Renal cortical epithelial cell (primary cell): ENCODE data around the gene ASAP3. TPM values are rescaled to one million over a fixed set of nuclear protein-coding genes. Genes with fewer than 3 reads are reported as not detected.

Experiments used
- DNase-seq: peaks from one replicate; pipeline ENCODE4 v3.0.0-alpha.2; 2011; ENCODE audit warnings: low read depth
- total RNA-seq: library from RNA; depleted of rRNA; stranded (reverse); fragments of >200 nt; gene quantifications from 2 replicates; pipeline ENCODE4 v1.2.3, GENCODE V29; 2014

ASAP3 gene
- total RNA-seq, 1 donor from 2014 or later: 41.3 TPM

GRCh38 chr1:23449306-23449705, 34.7 kb downstream of the ASAP3 start:
- no peak for DNase-seq

GRCh38 chr1:23448846-23449245, 35.1 kb downstream of the ASAP3 start:
- no peak for DNase-seq

- DNase-seq: no peak
Measured at GRCh38 chr1:23446661-23447310, 37.2 kb downstream of the ASAP3 start.

GRCh38 chr1:23444596-23445390, 39.2 kb downstream of the ASAP3 start:
- no peak for DNase-seq

- peak; percentile 83 for DNase-seq
Measured at GRCh38 chr1:23444104-23444533, 39.9 kb downstream of the ASAP3 start.

GRCh38 chr1:23442751-23443150, 41.2 kb downstream of the ASAP3 start:
- DNase-seq: no peak

GRCh38 chr1:23441446-23442148, 42.4 kb downstream of the ASAP3 start:
- DNase-seq: no peak

- DNase-seq: no peak
Measured at GRCh38 chr1:23438545-23438944, 45.4 kb downstream of the ASAP3 start.

- DNase-seq: no peak
Measured at GRCh38 chr1:23437355-23437664, 46.7 kb downstream of the ASAP3 start.

- no peak for DNase-seq
Measured at GRCh38 chr1:23436520-23437354, 47.2 kb downstream of the ASAP3 start.

GRCh38 chr1:23434260-23434775, 49.7 kb downstream of the ASAP3 start:
- no peak for DNase-seq

- DNase-seq: no peak
Measured at GRCh38 chr1:23433122-23433521, 50.9 kb downstream of the ASAP3 start.

- no peak for DNase-seq
Measured at GRCh38 chr1:23431431-23431830, 52.5 kb downstream of the ASAP3 start.

GRCh38 chr1:23430803-23431202, 53.2 kb downstream of the ASAP3 start:
- no peak for DNase-seq

- DNase-seq: no peak
Measured at GRCh38 chr1:23428136-23428905, 55.7 kb downstream of the ASAP3 start.

GRCh38 chr1:23427550-23427949, 56.4 kb downstream of the ASAP3 start:
- DNase-seq: no peak

- DNase-seq: no peak
Measured at GRCh38 chr1:23426828-23427227, 57.2 kb downstream of the ASAP3 start.

GRCh38 chr1:23425193-23425494, 58.8 kb downstream of the ASAP3 start:
- no peak for DNase-seq

GRCh38 chr1:23424293-23425192, 59.4 kb downstream of the ASAP3 start, which contains the start of gene TCEA3:
TSS of gene TCEA3 (minus strand) at chr1:23424748. CDS start at chr1:23424633, 115 bp downstream.
- no peak for DNase-seq
